Motor neuron (in vitro differentiated cells): Measurements from ENCODE around the gene SPEF2. TPM values are rescaled to one million over a fixed set of nuclear protein-coding genes. Genes with fewer than 3 reads are reported as not detected.
"Not testable (repeated sequence)": the region's sequence is repeated elsewhere in the genome, so short reads cannot be mapped to it uniquely, and the experiment has no call there.

Experiments used
- ATAC-seq, 8 experiments: fragments of 200-7000 bp; cut with Tn5 transposase; replicated peaks in 6 of 8; 2 replicates each; pipeline ENCODE4 v1.8.0; 2021; ENCODE audit warnings: mild to moderate bottlenecking in 8 of 8, moderate library complexity in 8 of 8
- H3K27ac ChIP-seq, 2 donors: fragments of 250-450 bp; sonication (Bioruptor Pico); 2 replicates each; pipeline ENCODE4 v1.9.0; 2021; ENCODE audit warnings: antibody characterized with exemption in 2 of 2, mild to moderate bottlenecking in 2 of 2, moderate library complexity in 1 of 2
- H3K4me1 ChIP-seq, 2 donors: fragments of 250-450 bp; sonication (Bioruptor Pico); replicated peaks in 1 of 2; 2 replicates each; pipeline ENCODE4 v1.6.1; 2021; ENCODE audit warnings: antibody characterized with exemption in 2 of 2, mild to moderate bottlenecking in 2 of 2, moderate library complexity in 1 of 2
- H3K4me3 ChIP-seq, 5 donors: fragments of 250-450 bp; sonication (Bioruptor Pico); 2 replicates each; pipeline ENCODE4 v1.9.0; 2021; ENCODE audit warnings: antibody characterized with exemption in 5 of 5, mild to moderate bottlenecking in 5 of 5, moderate library complexity in 4 of 5
- WGBS, 10 experiments: fragments of 450-650 bp; shearing (Covaris generic); methylation state at CpG; one replicate each; pipeline ENCODE4 v1.0.0; 2022; 5-methylcytosine and 5-hydroxymethylcytosine counted together
- in situ Hi-C, 9 experiments: fragments of 400-800 bp; cut with MboI; loops; one replicate each; pipeline ENCODE4 v1.15.0; 2021; ENCODE audit warnings: low sequenced_read_pairs in 9 of 9, low pct_unique_long_range_greater_than_20kb in 2 of 9; ENCODE audit not compliant: unreplicated experiment in 9 of 9
- total RNA-seq, 8 experiments: library from RNA; unstranded; fragments of 300-600 nt; gene quantifications; 2 replicates each; pipeline versions ENCODE4 v1.2.3 to v1.2.4, GENCODE V29; 2022

SPEF2 gene
- total RNA-seq, 8 experiments from 2014 or later = 3.3 to 31.7 (median 4.9) TPM

- 17 to 100% (median 66%) methylated on average over 1 to 3 of the region's 3 CpGs; no CpG with 5 or more reads in 1 of the 10 experiments for WGBS, 10 experiments
- in situ Hi-C loops = no loop called here
- H3K4me1 ChIP-seq = no peaks in the 10 kb centered on the region
- ATAC-seq = no peak
- H3K27ac ChIP-seq = no peak overlapping the region
- no peak overlapping the region for H3K4me3 ChIP-seq
Measured at GRCh38 chr5:35847961-35848360, 230.3 kb downstream of the SPEF2 start.

GRCh38 chr5:35849860-35850259 is 232.2 kb downstream of the SPEF2 start:
- Histone ChIP-seq H3K4me3 (no peak overlapping the region), H3K4me1 (no peaks in the 10 kb centered on the region), H3K27ac (no peak overlapping the region)
- no peak for ATAC-seq
- in situ Hi-C loops = no loop called here
- 63 to 100% (median 84%) methylated on average over 1 to 6 of the region's 6 CpGs; no CpG with 5 or more reads in 1 of the 10 experiments for WGBS, 10 experiments

- in situ Hi-C loops = no loop called here
- H3K4me1 ChIP-seq = no peaks in the 10 kb centered on the region
- 9 to 90% (median 75%) methylated on average over 2 to 8 of the region's 8 CpGs; no CpG with 5 or more reads in 1 of the 10 experiments for WGBS, 10 experiments
- ATAC-seq = peak in 3 of 8 experiments; percentile 65 to 85 (median 68)
- no peak overlapping the region for H3K27ac ChIP-seq
- no peak overlapping the region for H3K4me3 ChIP-seq
Measured at GRCh38 chr5:35850967-35851680, 233.5 kb downstream of the SPEF2 start.

- in situ Hi-C loops = no loop called here
- Histone ChIP-seq H3K27ac (no peak overlapping the region), H3K4me3 (no peak overlapping the region), H3K4me1 (no peaks in the 10 kb centered on the region)
- WGBS, 10 experiments = 25 to 94% (median 69%) methylated on average over 1 to 6 of the region's 8 CpGs; no CpG with 5 or more reads in 2 of the 10 experiments
- ATAC-seq = no peak
Measured at GRCh38 chr5:35852084-35852734, 234.5 kb downstream of the SPEF2 start.

- Histone ChIP-seq H3K27ac (no peak overlapping the region), H3K4me3 (no peak overlapping the region), H3K4me1 (no peaks in the 10 kb centered on the region)
- no peak for ATAC-seq
- in situ Hi-C loops = no loop called here
Measured at GRCh38 chr5:35852773-35853172, 235.1 kb downstream of the SPEF2 start.

DNA sequence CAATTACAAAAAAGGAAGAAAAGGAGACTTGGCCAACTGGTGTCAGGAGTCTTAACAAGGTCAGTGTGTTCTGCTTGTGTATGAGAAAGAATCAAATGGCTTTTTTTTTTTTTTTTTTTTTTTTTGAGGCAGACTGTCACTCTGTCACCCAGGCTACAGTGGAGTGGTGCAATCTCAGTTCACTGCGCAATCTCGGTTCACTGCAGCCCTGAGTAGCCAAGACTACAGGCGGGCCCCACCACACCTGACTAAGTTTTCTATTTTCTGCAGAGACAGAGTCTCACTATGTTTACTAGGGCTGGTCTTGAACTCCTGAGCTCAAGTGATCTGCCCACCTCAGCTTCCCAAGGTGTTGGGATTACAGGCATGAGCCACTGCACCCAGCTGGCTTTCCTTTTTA is 236.0 kb downstream of the SPEF2 start:
- WGBS, 10 experiments = 83 to 93% methylated on average over 3 of the region's 3 CpGs; no CpG with 5 or more reads in 8 of the 10 experiments
- ATAC-seq = peak in 1 of 8 experiments; percentile 24
- Histone ChIP-seq H3K4me1 (peaks cover 0 to 3% of the 10 kb centered on the region in 2 donors), H3K27ac (no peak overlapping the region), H3K4me3 (no peak overlapping the region)
- in situ Hi-C loops = no loop called here

- H3K4me1 ChIP-seq = peaks cover under 1 to 3% of the 10 kb centered on the region in 2 donors
- in situ Hi-C loops = no loop called here
- no peak overlapping the region for H3K27ac ChIP-seq
- H3K4me3 ChIP-seq = no peak overlapping the region
- WGBS, 10 experiments = 33 to 100% (median 86%) methylated on average over 1 of the region's 1 CpG; no CpG with 5 or more reads in 3 of the 10 experiments
- no peak for ATAC-seq
Measured at GRCh38 chr5:35854248-35854647, 236.6 kb downstream of the SPEF2 start.

DNA sequence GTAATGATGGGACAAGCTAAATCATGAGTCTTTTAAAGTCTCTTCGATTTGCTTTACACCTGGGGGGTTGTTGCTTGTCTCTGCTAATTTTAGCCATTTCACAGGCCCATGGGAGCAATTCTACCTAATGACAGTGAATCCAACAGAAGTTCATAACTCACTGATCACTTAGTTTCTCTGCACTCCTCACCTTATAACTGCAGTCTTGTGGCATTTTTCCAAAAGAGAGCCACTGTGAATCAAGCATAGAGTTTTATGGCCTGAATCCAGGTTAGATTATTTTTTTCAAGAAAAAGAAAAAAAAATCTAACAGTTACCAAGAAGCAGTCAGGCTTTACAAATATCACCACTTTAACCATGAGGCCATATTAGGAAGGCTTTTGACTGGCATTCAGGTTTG is 237.5 kb downstream of the SPEF2 start:
- 40 to 100% (median 87%) methylated on average over 1 of the region's 1 CpG; no CpG with 5 or more reads in 2 of the 10 experiments for WGBS, 10 experiments
- in situ Hi-C loops = no loop called here
- ATAC-seq = no peak
- H3K4me1 ChIP-seq = peaks cover 5 to 8% of the 10 kb centered on the region in 2 donors
- no peak overlapping the region for H3K27ac ChIP-seq
- H3K4me3 ChIP-seq = no peak overlapping the region

- 88 to 100% (median 95%) methylated on average over 1 to 5 of the region's 5 CpGs; no CpG with 5 or more reads in 3 of the 10 experiments for WGBS, 10 experiments
- in situ Hi-C loops, H3K4me1 ChIP-seq, ATAC-seq, H3K27ac ChIP-seq, H3K4me3 ChIP-seq: not testable (repeated sequence)
Measured at GRCh38 chr5:35856186-35856764, 238.6 kb downstream of the SPEF2 start.

GRCh38 chr5:35856765-35857351 is 239.2 kb downstream of the SPEF2 start, which contains the start of gene IL7R:
Gene IL7R (plus strand): TSS chr5:35856891. CDS start chr5:35856978, 87 bp downstream.
- in situ Hi-C loops = no loop called here
- ATAC-seq = no peak
- 0 to 60% (median 29%) methylated on average over 1 of the region's 1 CpG; no CpG with 5 or more reads in 3 of the 10 experiments for WGBS, 10 experiments
- Histone ChIP-seq H3K4me3 (no peak within 1 kb of the TSS), H3K27ac (no peak within 1 kb of the TSS), H3K4me1 (peaks cover 5 to 8% of the 10 kb centered on the region in 2 donors)

GRCh38 chr5:35857606-35858205 is 240.0 kb downstream of the SPEF2 start:
- ATAC-seq = peak; percentile 19 to 89 (median 72)
- H3K4me3 ChIP-seq = no peak overlapping the region
- no peak overlapping the region for H3K27ac ChIP-seq
- 0 to 85% (median 27%) methylated on average over 1 to 2 of the region's 2 CpGs; no CpG with 5 or more reads in 2 of the 10 experiments for WGBS, 10 experiments
- in situ Hi-C loops = no loop called here
- peaks cover 5 to 8% of the 10 kb centered on the region in 2 donors for H3K4me1 ChIP-seq

DNA sequence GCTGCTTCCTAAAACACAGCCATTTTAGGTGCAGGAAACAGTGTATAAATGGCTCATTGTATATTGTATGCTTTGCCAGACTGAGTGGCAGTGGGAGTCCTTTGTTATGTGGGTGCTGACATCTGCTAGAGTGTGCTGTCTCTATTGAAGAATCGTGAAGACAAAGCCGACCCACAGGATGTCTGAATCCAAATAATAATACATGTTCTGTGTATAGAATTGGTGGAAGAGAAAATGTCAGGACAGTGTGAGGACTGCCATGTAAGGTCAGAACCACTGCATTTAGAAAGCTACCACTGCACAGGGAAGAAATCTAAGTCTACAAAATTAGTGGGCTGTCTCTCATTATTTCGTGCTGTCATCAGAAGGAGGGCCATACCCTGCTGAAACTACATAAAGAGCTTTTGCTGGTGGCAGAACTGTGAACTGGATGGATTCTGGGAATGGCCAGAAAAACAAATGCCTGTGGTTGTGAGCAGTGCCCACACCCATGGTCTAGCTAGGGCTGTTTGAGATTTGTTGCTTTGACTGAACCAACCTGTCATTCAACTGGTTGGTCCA is 241.5 kb downstream of the SPEF2 start:
- Histone ChIP-seq H3K27ac (no peak overlapping the region), H3K4me1 (peaks cover 5 to 8% of the 10 kb centered on the region in 2 donors), H3K4me3 (no peak overlapping the region)
- in situ Hi-C loops = no loop called here
- peak in 7 of 8 experiments; percentile 49 to 93 (median 89) for ATAC-seq
- 0 to 68% (median 20%) methylated on average over 1 to 3 of the region's 3 CpGs; no CpG with 5 or more reads in 1 of the 10 experiments for WGBS, 10 experiments
